H9 (cell line): ENCODE results near the gene SPATA6. TPM values are rescaled to one million over a fixed set of nuclear protein-coding genes. Genes with fewer than 3 reads are reported as not detected.

Source experiments
- DNase-seq: peaks from one replicate; pipeline ENCODE4 v3.0.0-alpha.2; 2017
- H2AFZ ChIP-seq: one replicate; pipeline ENCODE4 v1.6.1; 2013; ENCODE audit warnings: mild to moderate bottlenecking, low read length, control low read depth, moderate library complexity
- H2AK5ac ChIP-seq: 2 replicates; pipeline ENCODE4 v1.6.1; 2013; ENCODE audit warnings: low read length, control low read depth, mixed read lengths; ENCODE audit not compliant: insufficient read length
- H2BK120ac ChIP-seq: one replicate; pipeline ENCODE4 v1.6.1; 2013; ENCODE audit warnings: low read depth, mild to moderate bottlenecking, low read length, control low read depth, inconsistent platforms; ENCODE audit not compliant: poor library complexity, severe bottlenecking
- H2BK12ac ChIP-seq: 2 replicates; pipeline ENCODE4 v1.6.1; 2013; ENCODE audit warnings: low read length, control low read depth, mixed read lengths, low read depth; ENCODE audit not compliant: insufficient read length
- H2BK15ac ChIP-seq: 2 replicates; pipeline ENCODE4 v1.6.1; 2013; ENCODE audit warnings: low read depth, low read length, control low read depth
- H2BK20ac ChIP-seq: one replicate; pipeline ENCODE4 v1.6.1; 2013; ENCODE audit warnings: low read depth, mild to moderate bottlenecking, low read length, control low read depth, inconsistent platforms; ENCODE audit not compliant: poor library complexity, severe bottlenecking
- H2BK5ac ChIP-seq: 2 replicates; pipeline ENCODE4 v1.6.1; 2013; ENCODE audit warnings: low read length, control low read depth, mixed read lengths; ENCODE audit not compliant: insufficient read length
- H3K14ac ChIP-seq: 2 replicates; pipeline ENCODE4 v1.6.1; 2013; ENCODE audit warnings: low read length, control low read depth; ENCODE audit not compliant: insufficient read depth
- H3K18ac ChIP-seq: 2 replicates; pipeline ENCODE4 v1.6.1; 2013; ENCODE audit warnings: low read depth, mild to moderate bottlenecking, mixed read lengths, low read length, control low read depth; ENCODE audit not compliant: insufficient read length
- H3K23ac ChIP-seq: 2 replicates; pipeline ENCODE4 v1.6.1; 2013; ENCODE audit warnings: low read length, control low read depth, mixed read lengths, low read depth; ENCODE audit not compliant: insufficient read length
- H3K23me2 ChIP-seq: 2 replicates; pipeline ENCODE4 v1.6.1; 2013; ENCODE audit warnings: low read depth, mild to moderate bottlenecking, mixed read lengths, low read length, control low read depth; ENCODE audit not compliant: insufficient read length, poor library complexity, severe bottlenecking
- H3K27ac ChIP-seq: 2 replicates; pipeline ENCODE4 v1.5.1; 2013; ENCODE audit warnings: low read length, control low read depth, mixed read lengths, low read depth; ENCODE audit not compliant: insufficient read length
- H3K27me3 ChIP-seq: 2 replicates; pipeline ENCODE4 v1.6.1; 2013; ENCODE audit warnings: low read length, control low read depth, inconsistent platforms; ENCODE audit not compliant: insufficient read depth
- H3K4ac ChIP-seq: 2 replicates; pipeline ENCODE4 v1.6.1; 2013; ENCODE audit warnings: low read depth, mild to moderate bottlenecking, control low read depth, inconsistent platforms, low read length, moderate library complexity
- H3K4me1 ChIP-seq: 2 replicates; pipeline ENCODE4 v1.6.1; 2013; ENCODE audit warnings: low read length, control low read depth, inconsistent platforms; ENCODE audit not compliant: insufficient read depth
- H3K4me2 ChIP-seq: 2 replicates; pipeline ENCODE4 v1.6.1; 2013; ENCODE audit warnings: low read length, control low read depth, mixed read lengths; ENCODE audit not compliant: insufficient read length, insufficient read depth
- H3K56ac ChIP-seq: 2 replicates; pipeline ENCODE4 v1.6.1; 2013; ENCODE audit warnings: low read depth, mild to moderate bottlenecking, mixed read lengths, low read length, control low read depth; ENCODE audit not compliant: insufficient read length
- H3K79me1 ChIP-seq: 2 replicates; pipeline ENCODE4 v1.6.1; 2013; ENCODE audit warnings: low read depth, mild to moderate bottlenecking, moderate library complexity, low read length, control low read depth, inconsistent platforms; ENCODE audit not compliant: insufficient read depth, poor library complexity, severe bottlenecking
- H3K79me2 ChIP-seq: 2 replicates; pipeline ENCODE4 v1.6.1; 2013; ENCODE audit warnings: low read length, control low read depth, inconsistent platforms; ENCODE audit not compliant: insufficient read depth
- H3K9ac ChIP-seq: 2 replicates; pipeline ENCODE4 v1.6.1; 2013; ENCODE audit warnings: low read length, control low read depth, mixed read lengths; ENCODE audit not compliant: insufficient read length; ENCODE audit errors: extremely low read depth
- H3K9me3 ChIP-seq: one replicate; pipeline ENCODE4 v1.6.1; 2013; ENCODE audit warnings: low read depth, low read length, inconsistent platforms; ENCODE audit not compliant: control insufficient read depth
- H3T11ph ChIP-seq: one replicate; pipeline ENCODE4 v1.6.1; 2013; ENCODE audit warnings: mild to moderate bottlenecking, low read length, control low read depth, inconsistent platforms
- H4K20me1 ChIP-seq: one replicate; pipeline ENCODE4 v1.6.1; 2013; ENCODE audit not compliant: control insufficient read depth, insufficient read length, insufficient read depth
- H4K5ac ChIP-seq: 2 replicates; pipeline ENCODE4 v1.6.1; 2013; ENCODE audit warnings: low read depth, mild to moderate bottlenecking, mixed read lengths, low read length, control low read depth; ENCODE audit not compliant: insufficient read length
- H4K8ac ChIP-seq: replicated peaks from 2 replicates; pipeline ENCODE4 v1.6.1; 2013; ENCODE audit warnings: low read length, control low read depth, mixed read lengths, low read depth; ENCODE audit not compliant: insufficient read length
- H4K91ac ChIP-seq: 2 replicates; pipeline ENCODE4 v1.6.1; 2013; ENCODE audit warnings: low read depth, mild to moderate bottlenecking, moderate library complexity, mixed read lengths, low read length, control low read depth; ENCODE audit not compliant: insufficient read length
- H3K27ac Mint-ChIP-seq, 3 experiments: 2 replicates in 2 of 3; 3 replicates in 1 of 3; pipeline ENCODE4 v1.8.0; 2020 to 2021; ENCODE audit warnings: mixed read lengths in 3 of 3, mild to moderate bottlenecking in 1 of 3, moderate library complexity in 1 of 3
- H3K27me3 Mint-ChIP-seq: 2 replicates; pipeline ENCODE4 v1.8.0; 2021; ENCODE audit warnings: low read depth, mild to moderate bottlenecking, moderate library complexity, mixed read lengths
- H3K36me3 Mint-ChIP-seq, 3 experiments: 2 replicates in 2 of 3; 3 replicates in 1 of 3; pipeline ENCODE4 v1.8.0; 2020 to 2021; ENCODE audit warnings: low read depth in 3 of 3, mixed read lengths in 3 of 3; ENCODE audit not compliant: insufficient read depth in 1 of 3
- H3K4me1 Mint-ChIP-seq, 2 experiments: 2 replicates each; pipeline ENCODE4 v1.8.0; 2020; ENCODE audit warnings: mixed read lengths in 2 of 2
- H3K4me3 Mint-ChIP-seq, 2 experiments: 2 replicates in 1 of 2; 3 replicates in 1 of 2; pipeline ENCODE4 v1.8.0; 2020 to 2021; ENCODE audit warnings: mild to moderate bottlenecking in 2 of 2, mixed read lengths in 2 of 2, moderate library complexity in 1 of 2
- H3K9me3 Mint-ChIP-seq, 2 experiments: 2 replicates in 1 of 2; 3 replicates in 1 of 2; pipeline ENCODE4 v1.8.0; 2020; ENCODE audit warnings: mild to moderate bottlenecking in 2 of 2, mixed read lengths in 2 of 2, moderate library complexity in 1 of 2
- WGBS: extraction: QIAGEN DNeasy Blood & Tissue Kit; methylation state at CpG from one replicate; pipeline ENCODE4 v1.1.7; 2013; ENCODE audit warnings: missing lambda C conversion rate, low lambda C conversion rate, mixed read lengths; ENCODE audit not compliant: insufficient read length; ENCODE audit errors: extremely low coverage; 5-methylcytosine and 5-hydroxymethylcytosine counted together
- total RNA-seq: library from RNA; stranded (reverse); gene quantifications from 2 replicates; pipeline ENCODE4 v1.2.1, GENCODE V29; 2021
- TF ChIP-seq, protein P1 (sequence below): fragments of 200-600 bp; sonication (generic); conservative IDR thresholded peaks from 3 replicates; pipeline ENCODE4 v1.8.0; 2021; ENCODE audit warnings: antibody characterized with exemption, mild to moderate bottlenecking

SPATA6 gene
- total RNA-seq, 1 experiment from 2014 or later: 8.0 TPM

GRCh38 chr1:48344373-48344772, 127.6 kb downstream of the SPATA6 start:
- Histone ChIP-seq H2BK15ac (no peak overlapping the region), H3K4me1 (no peaks in the 10 kb centered on the region), H2BK12ac (no peak overlapping the region), H2AFZ (no peak overlapping the region), H3K14ac (no peak overlapping the region), H3K9me3 (no peaks in the 10 kb centered on the region), H3T11ph (no peak overlapping the region), H2AK5ac (no peak overlapping the region), H3K9ac (no peak overlapping the region), H4K8ac (no peak overlapping the region), H3K23ac (no peak overlapping the region), H4K20me1 (no peaks in the 10 kb centered on the region), H3K23me2 (no peaks in the 10 kb centered on the region), H2BK120ac (no peak overlapping the region), H3K4me2 (no peak overlapping the region), H4K5ac (no peak overlapping the region), H3K56ac (no peak overlapping the region), H4K91ac (no peak overlapping the region), H3K4ac (no peak overlapping the region), H3K27ac (no peak overlapping the region), H3K18ac (no peak overlapping the region), H3K27me3 (no peaks in the 10 kb centered on the region), H2BK5ac (no peak overlapping the region), H3K79me2 (no peaks in the 10 kb centered on the region), H3K79me1 (no peaks in the 10 kb centered on the region), H2BK20ac (no peak overlapping the region)
- Mint-ChIP-seq H3K27ac (no peak overlapping the region), H3K9me3 (peaks cover 0 to 7% of the 10 kb centered on the region in 2 experiments; a peak in 3 of 5 replicates), H3K4me3 (no peak overlapping the region), H3K36me3 (peaks cover 2 to 5% (median 5%) of the 10 kb centered on the region in 3 experiments; a peak in 4 of 7 replicates), H3K4me1 (no peaks in the 10 kb centered on the region), H3K27me3 (no peaks in the 10 kb centered on the region)
- DNase-seq: no peak
- WGBS: no CpG with 5 or more reads among the region's 4 CpGs
- TF ChIP-seq, protein P1, sequence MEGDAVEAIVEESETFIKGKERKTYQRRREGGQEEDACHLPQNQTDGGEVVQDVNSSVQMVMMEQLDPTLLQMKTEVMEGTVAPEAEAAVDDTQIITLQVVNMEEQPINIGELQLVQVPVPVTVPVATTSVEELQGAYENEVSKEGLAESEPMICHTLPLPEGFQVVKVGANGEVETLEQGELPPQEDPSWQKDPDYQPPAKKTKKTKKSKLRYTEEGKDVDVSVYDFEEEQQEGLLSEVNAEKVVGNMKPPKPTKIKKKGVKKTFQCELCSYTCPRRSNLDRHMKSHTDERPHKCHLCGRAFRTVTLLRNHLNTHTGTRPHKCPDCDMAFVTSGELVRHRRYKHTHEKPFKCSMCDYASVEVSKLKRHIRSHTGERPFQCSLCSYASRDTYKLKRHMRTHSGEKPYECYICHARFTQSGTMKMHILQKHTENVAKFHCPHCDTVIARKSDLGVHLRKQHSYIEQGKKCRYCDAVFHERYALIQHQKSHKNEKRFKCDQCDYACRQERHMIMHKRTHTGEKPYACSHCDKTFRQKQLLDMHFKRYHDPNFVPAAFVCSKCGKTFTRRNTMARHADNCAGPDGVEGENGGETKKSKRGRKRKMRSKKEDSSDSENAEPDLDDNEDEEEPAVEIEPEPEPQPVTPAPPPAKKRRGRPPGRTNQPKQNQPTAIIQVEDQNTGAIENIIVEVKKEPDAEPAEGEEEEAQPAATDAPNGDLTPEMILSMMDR: no peak
